Hypothalamus (tissue), 51 donors: ENCODE data around the gene NISCH.

ENCODE experiments used
- DNase-seq, 51 donors: peaks; one replicate each; lab custom pipeline; 2025; lab: John Stamatoyannopoulos, UW

The NISCH gene

GRCh38 chr3:52506266-52506966 lies 51.0 kb downstream of the NISCH start:
- DNase-seq, result no peak

GRCh38 chr3:52507359-52507758 lies 52.0 kb downstream of the NISCH start:
- no peak for DNase-seq

- DNase-seq, result no peak
Observed at GRCh38 chr3:52509753-52510328, 54.4 kb downstream of the NISCH start.

- DNase-seq, result no peak
Observed at GRCh38 chr3:52511509-52511908, 56.1 kb downstream of the NISCH start.

GRCh38 chr3:52512105-52512504 lies 56.7 kb downstream of the NISCH start:
- DNase-seq, result no peak

- no peak for DNase-seq
Observed at GRCh38 chr3:52512727-52513126, 57.3 kb downstream of the NISCH start.

GRCh38 chr3:52513281-52513680 lies 57.9 kb downstream of the NISCH start:
- DNase-seq, result no peak

- DNase-seq, result no peak
Observed at GRCh38 chr3:52514576-52514975, 59.2 kb downstream of the NISCH start.

- no peak for DNase-seq
Observed at GRCh38 chr3:52515192-52515591, 59.8 kb downstream of the NISCH start.

- no peak for DNase-seq
Observed at GRCh38 chr3:52516509-52517195, 61.2 kb downstream of the NISCH start.

GRCh38 chr3:52517796-52518722 lies 62.7 kb downstream of the NISCH start:
- DNase-seq, result no peak

GRCh38 chr3:52518723-52519444 lies 63.5 kb downstream of the NISCH start:
- DNase-seq, result peak in 1 of 51 donors; percentile 16

- DNase-seq, result no peak
Observed at GRCh38 chr3:52519445-52520140, 64.2 kb downstream of the NISCH start.

- DNase-seq, result no peak
Observed at GRCh38 chr3:52520141-52520667, 64.8 kb downstream of the NISCH start.

GRCh38 chr3:52520716-52521487 lies 65.5 kb downstream of the NISCH start:
- DNase-seq, result no peak

GRCh38 chr3:52521488-52521824 lies 66.1 kb downstream of the NISCH start:
- no peak for DNase-seq

GRCh38 chr3:52521881-52522650 lies 66.7 kb downstream of the NISCH start:
- DNase-seq, result no peak
